Stimulated activated CD4-positive, alpha-beta T cell treated with anti-CD3 and anti-CD28 coated beads, Interleukin-12 subunit alpha, Interleukin-12 subunit beta, amount 100 ng/mL, for 4 hours (primary cell): ENCODE measurements around the gene C15orf40.
"Not testable (repeated sequence)": the region's sequence is repeated elsewhere in the genome, so short reads cannot be mapped to it uniquely, and the experiment has no call there.

ENCODE experiments used
- DNase-seq: peaks from one replicate; pipeline ENCODE4 v3.0.0-alpha.2; 2020

The C15orf40 gene

GRCh38 chr15:83011271-83012075 is at the start of gene C15orf40:
C15orf40 (minus strand) TSS chr15:83011639; CDS start chr15:83011607, 32 bp downstream.
- DNase-seq, result peak; percentile 83

GRCh38 chr15:83057696-83058376 is 46.4 kb upstream of the C15orf40 start:
- DNase-seq, result no peak

- no peak for DNase-seq
Observed at GRCh38 chr15:83057002-83057401, 45.6 kb upstream of the C15orf40 start.

DNA sequence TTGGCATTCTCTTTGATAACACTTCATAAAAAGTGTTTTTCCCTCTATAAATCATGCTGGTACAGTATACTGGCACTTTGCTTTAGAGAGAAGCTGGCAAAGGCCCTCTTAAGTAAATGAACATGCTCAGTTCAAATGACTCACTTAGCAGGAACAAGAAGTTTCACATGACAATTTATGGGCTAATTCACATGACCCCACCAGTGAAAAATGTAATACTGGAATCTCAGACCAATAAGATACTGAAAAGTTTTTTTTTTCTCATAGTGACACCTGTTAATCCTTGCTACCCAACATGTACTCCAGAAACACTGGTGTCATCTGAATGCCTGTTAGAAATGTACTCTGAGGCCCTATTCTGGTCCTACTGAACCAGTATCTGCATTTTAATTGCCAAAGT is 41.7 kb upstream of the C15orf40 start:
- no peak for DNase-seq

- DNase-seq, result no peak
Observed at GRCh38 chr15:83046558-83047127, 35.2 kb upstream of the C15orf40 start.

- DNase-seq, result no peak
Observed at GRCh38 chr15:83044156-83044555, 32.7 kb upstream of the C15orf40 start.

GRCh38 chr15:83039206-83039605 is 27.8 kb upstream of the C15orf40 start:
- no peak for DNase-seq

- no peak for DNase-seq
Observed at GRCh38 chr15:83036253-83036652, 24.8 kb upstream of the C15orf40 start.

DNA sequence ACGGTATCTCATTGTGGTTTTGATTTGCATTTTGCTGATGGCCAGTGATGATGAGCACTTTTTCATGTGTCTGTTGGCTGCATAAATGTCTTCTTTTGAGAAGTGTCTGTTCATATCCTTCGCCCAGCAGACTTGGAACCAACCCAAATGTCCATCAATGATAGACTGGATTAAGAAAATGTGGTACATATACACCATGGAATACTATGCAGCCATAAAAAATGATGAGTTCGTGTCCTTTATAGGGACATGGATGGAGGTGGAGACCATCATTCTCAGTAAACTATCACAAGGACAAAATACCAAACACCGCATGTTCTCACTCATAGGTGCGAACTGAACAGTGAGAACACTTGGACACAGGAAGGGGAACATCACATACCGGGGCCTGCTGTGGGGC is 19.8 kb upstream of the C15orf40 start:
- DNase-seq, result not testable (repeated sequence)

GRCh38 chr15:83030021-83030420 is 18.6 kb upstream of the C15orf40 start:
- no peak for DNase-seq

GRCh38 chr15:83018436-83018835 is 7.0 kb upstream of the C15orf40 start:
- DNase-seq, result no peak

DNA sequence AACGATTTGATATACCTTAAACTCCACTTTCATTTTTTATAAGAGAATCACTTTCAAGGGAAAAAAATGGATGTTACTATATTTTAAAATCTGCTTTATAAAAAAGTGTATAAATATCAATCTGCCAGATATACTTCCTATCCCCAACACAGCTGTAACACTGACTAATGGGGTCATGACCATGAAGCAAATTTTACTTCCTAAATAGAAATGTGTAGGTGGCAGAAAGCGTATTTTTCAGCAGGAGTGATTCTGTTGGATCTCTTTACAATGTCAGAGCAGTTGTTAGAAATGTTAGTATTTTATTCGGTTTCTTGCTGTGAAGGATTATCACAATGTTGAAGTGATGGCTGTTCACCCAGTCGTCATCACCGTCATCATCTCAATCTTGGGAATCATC is 5.5 kb upstream of the C15orf40 start:
- no peak for DNase-seq

DNA sequence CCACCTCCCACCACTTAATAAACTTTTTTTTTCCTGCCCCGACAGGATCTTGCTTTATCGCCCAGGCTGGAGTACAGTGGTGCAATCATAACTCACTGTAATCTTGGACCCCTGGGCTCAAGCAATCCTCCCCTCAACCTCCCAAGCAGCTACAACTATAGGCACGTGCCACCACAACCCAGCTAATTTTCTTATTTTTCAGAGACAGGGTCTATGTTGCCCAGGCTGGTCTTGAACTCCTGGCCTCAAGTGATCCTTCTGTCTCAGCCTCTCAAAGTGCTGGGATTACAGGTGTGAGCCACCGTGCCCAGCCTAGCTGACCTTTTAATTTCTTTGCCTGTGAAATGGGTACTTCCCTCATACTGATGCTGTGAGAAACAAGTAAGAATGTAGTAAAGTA is 3.9 kb upstream of the C15orf40 start:
- no peak for DNase-seq

DNA sequence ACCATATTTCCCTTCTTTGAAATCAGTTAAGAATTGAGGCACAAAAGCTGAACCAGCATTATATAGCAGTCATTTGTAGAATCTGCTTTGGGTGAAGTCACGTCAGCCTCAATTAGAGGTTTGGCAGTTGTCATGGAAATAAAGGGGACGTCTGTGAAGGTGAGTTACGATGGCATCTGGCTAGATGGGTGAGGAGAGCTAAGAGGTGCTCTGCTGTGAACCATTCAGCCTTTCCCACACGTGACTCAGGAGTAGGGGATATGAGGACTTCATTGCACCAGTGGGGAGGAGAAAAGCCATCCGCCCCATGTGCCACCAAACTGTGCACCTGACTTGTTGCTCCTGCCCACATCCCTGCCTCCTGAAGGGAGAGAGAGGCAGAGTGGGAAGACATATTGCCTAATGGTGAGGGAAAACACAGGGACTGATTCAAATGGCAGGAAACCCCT is 2.8 kb upstream of the C15orf40 start:
- DNase-seq, result no peak

DNA sequence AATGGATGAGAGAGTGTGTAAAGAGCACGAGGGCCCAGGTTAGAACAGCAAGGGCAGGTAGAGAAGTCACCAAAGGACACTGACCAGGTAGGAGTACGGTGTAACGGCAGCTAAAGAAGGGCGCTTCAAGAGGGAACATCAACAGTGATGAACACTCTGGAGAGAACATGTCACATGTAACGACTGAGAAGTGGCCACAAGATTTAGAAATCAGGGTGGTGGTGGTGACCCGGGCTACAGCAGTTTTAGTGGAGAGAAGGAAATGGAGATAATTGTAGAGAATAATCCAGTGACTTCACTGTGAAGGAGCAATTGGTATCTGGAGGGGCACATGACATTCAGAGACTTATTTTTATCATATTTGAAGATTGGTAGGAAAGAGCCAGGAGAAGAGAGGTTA is 1.2 kb upstream of the C15orf40 start:
- no peak for DNase-seq

DNA sequence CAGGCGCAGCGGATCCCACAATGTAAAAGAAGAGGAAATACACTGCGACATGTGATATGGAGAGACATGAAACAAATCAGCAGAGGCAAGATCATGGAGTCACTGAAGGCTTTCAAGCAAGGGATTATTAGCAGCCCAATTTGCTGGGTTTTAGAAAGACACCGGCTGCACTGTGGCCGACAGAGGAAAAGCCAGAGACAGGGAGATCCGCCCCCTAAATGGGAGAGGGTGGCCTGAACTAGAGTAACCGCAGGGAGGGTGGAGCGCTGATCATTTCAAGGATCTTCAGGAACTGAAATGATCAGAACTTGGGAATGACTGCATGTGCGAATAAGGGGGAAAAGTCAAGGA is 612 bp upstream of the C15orf40 start:
- DNase-seq, result no peak

DNA sequence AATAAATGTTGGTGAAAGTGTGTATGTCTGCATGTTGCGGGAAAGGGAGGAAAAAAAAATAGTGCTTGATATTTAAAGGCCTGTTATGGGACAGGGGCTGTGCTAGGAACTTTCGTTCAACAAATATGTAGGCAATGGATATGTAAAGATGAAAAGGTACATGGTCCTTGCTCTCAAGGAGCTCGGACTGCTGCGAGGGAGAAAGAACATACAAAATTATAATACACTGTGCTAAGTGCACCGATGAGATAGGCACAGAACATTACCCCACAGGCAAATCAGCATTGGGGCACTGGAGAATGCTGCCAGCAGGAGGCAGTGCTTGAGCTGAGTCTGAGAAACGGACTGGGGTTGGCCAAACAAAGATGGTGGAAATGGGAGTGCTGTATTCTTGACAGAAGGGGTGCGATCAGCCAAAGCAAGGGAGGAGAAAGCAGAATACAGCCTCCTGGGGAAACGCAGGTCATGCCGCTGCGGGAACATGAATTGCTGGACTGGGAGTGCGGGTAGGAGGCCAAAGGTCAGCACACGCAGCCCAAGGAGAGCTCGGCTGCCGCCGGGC is 649 bp downstream of the C15orf40 start:
- DNase-seq, result peak; percentile 75

GRCh38 chr15:83000672-83001031 is 10.8 kb downstream of the C15orf40 start:
- DNase-seq, result not testable (repeated sequence)

GRCh38 chr15:82999905-83000671 is 11.4 kb downstream of the C15orf40 start:
- no peak for DNase-seq

- DNase-seq, result no peak
Observed at GRCh38 chr15:82999426-82999825, 12.0 kb downstream of the C15orf40 start.

DNA sequence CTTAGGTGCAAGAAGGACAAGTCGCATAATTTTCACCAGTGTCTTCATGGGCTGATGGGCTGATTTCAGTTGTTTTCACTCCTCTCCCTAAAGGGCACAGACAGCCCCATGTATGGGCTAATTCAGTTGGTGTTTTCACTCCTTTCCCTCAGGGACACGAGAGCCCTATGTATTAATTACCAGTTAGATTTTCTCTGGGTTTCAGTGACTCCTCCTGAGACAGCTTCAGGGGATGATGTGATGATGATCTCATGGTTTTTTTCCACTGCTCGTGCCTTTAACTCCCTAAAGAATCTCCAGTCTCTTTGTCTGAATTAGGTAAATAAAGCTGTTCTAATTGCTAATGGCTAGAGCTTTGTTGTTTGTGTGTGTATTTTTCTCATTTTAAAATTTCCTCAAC is 15.5 kb downstream of the C15orf40 start:
- DNase-seq, result no peak

DNA sequence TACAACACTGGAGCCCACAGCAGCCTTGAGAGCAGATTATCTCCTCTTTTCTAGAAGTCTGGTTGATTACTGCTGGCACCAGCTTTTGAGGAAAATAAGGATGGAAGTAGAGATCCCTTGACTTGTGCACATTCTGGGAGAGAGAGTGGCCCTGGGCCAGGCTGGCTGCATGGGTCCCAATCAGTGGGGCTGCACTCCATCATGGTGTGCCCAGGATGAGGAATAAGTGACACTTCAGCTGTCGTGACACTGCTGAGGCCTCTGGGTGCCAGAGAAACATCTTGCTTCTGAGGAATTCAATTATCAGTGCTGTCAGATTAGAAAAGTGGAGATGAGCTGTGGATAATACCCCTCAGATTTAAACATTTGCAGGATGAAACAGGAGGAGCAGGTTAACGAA is 16.4 kb downstream of the C15orf40 start:
- no peak for DNase-seq

- DNase-seq, result no peak
Observed at GRCh38 chr15:82993144-82993543, 18.3 kb downstream of the C15orf40 start.
